Activated naive CD4-positive, alpha-beta T cell treated with anti-CD3 and anti-CD28 coated beads, Interleukin-2, amount 50 U/mL, for 72 hours (primary cell): ENCODE measurements around the gene ZNF235. TPM values are rescaled to one million over a fixed set of nuclear protein-coding genes. Genes with fewer than 3 reads are reported as not detected.
"Not testable (repeated sequence)": the region's sequence is repeated elsewhere in the genome, so short reads cannot be mapped to it uniquely, and the experiment has no call there.

Source experiments
- ATAC-seq, 2 donors: fragments of 150-1000 bp; cut with Tn5 transposase; 2 replicates each; pipeline ENCODE4 v1.10.0; 2021; ENCODE audit warnings: mild to moderate bottlenecking in 2 of 2, moderate library complexity in 2 of 2
- DNase-seq, 2 donors: peaks; one replicate each; pipeline ENCODE4 v3.0.0; 2021 to 2022; ENCODE audit warnings: low spot score in 2 of 2
- H3K27ac Mint-ChIP-seq, 2 donors: one replicate each; pipeline ENCODE4 v1.8.0; 2022; ENCODE audit warnings: mild to moderate bottlenecking in 2 of 2, mixed read lengths in 2 of 2
- H3K36me3 Mint-ChIP-seq, 2 donors: one replicate each; pipeline ENCODE4 v1.8.0; 2022; ENCODE audit warnings: mixed read lengths in 2 of 2
- H3K9me3 Mint-ChIP-seq, 2 donors: one replicate each; pipeline ENCODE4 v1.8.0; 2022; ENCODE audit warnings: mixed read lengths in 2 of 2
- total RNA-seq, 2 donors: library from RNA; stranded (reverse); gene quantifications; one replicate each; pipeline ENCODE4 v1.2.3, GENCODE V29; 2022

Gene ZNF235
- total RNA-seq, 2 donors from 2014 or later: 1.5 to 3.3 TPM

- DNase-seq: no peak
- H3K9me3 Mint-ChIP-seq: peaks cover 47 to 53% of the 10 kb centered on the region in 2 donors
- peaks cover 54 to 59% of the 10 kb centered on the region in 2 donors for H3K36me3 Mint-ChIP-seq
- no peak overlapping the region for H3K27ac Mint-ChIP-seq
- no peak for ATAC-seq
Observed at GRCh38 chr19:44278181-44278690, 26.6 kb downstream of the ZNF235 start.

DNA sequence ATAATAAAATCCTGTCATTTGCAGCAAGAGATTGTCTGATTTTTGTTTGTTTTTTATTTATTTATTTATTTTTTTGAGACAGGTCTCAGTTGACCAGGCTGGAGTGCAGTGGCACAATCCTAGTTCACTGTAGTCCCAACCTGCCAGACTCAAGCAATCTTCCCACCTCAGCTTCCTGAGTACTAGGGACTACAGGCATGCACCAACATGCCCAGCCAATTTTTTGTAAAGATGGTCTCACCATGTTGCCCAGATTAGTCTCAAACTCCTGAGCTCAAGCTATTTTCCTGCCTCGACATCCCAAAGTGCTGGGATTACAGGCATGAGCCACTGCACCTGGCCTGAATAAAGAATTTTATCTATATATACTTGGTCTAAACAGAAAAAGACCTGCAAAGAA lies 27.5 kb downstream of the ZNF235 start:
- Mint-ChIP-seq H3K9me3 (peaks cover 48 to 53% of the 10 kb centered on the region in 2 donors), H3K27ac (no peak overlapping the region), H3K36me3 (peaks cover 54 to 58% of the 10 kb centered on the region in 2 donors)
- ATAC-seq: no peak
- no peak for DNase-seq

DNA sequence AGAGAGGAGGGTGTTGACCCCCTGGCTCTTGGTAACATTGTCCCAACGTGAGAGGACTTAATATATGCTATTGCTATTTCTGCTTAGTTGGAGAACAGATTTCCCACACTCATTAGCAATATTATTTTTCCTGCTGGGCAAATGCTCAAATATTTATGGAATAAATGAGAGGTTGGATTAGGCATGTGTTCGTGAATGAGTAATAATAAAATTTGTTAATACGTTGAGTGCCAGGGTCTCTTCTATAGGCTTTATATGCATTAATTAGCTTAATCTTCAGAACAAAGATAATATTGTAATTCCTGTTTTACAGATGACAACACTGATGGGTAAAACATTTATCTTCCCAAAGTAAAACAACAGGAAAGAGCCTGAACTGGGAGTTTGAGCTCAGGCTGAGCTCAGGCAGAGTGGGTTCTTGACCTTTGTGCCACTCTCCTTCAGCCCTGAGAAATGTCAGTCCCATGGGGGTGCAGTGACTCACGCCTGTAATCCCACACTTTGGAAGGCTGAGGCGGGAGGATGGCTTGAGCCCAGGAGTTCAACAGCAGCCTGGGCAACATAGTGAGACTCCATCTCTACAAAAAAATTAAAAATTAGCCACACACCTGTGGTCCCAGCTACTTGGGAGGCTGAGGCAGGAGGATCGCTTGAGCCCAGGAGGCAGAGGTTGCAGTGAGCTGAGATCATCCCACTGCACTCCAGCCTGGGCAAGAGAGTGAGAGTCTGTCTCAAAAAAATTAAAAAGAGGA lies 44.0 kb downstream of the ZNF235 start:
- peaks cover 50 to 67% of the 10 kb centered on the region in 2 donors for H3K9me3 Mint-ChIP-seq
- peak overlapping the region in 1 of 2 donors; percentile 59 for H3K27ac Mint-ChIP-seq
- H3K36me3 Mint-ChIP-seq: peaks cover 58 to 61% of the 10 kb centered on the region in 2 donors
- DNase-seq (no peak), ATAC-seq (no peak)

- no peak for DNase-seq
- Mint-ChIP-seq H3K9me3 (peaks cover 50 to 70% of the 10 kb centered on the region in 2 donors), H3K27ac (peak overlapping the region in 1 of 2 donors; percentile 59), H3K36me3 (peaks cover 61 to 62% of the 10 kb centered on the region in 2 donors)
- ATAC-seq: peak in 1 of 2 donors; percentile 6
Observed at GRCh38 chr19:44260343-44260681, 44.5 kb downstream of the ZNF235 start.

DNA sequence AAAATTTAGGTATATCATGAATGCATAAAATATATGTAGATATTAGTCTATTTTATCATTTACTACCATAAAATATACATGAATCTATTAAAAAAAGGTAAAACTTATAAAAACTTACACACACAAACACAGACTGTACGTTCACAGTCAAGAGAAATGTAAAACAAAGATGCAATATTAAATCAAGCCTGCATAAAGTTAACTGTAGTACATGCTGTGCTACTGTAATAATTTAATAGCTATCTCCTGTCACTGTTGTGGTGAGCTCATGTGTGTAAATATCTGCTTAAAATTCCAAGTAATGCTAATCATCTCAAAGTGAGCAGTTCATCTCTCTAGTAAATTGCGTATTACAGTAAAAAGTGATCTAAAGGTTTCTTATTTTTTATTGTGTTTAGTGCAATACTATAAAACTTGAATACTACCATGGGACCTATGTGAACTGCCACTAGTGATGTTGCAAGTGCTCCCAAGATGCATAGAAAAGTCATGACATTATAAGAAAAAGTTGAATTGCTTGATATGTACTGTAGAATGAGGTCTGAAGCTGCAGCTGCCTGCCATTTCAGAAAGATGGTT lies 45.9 kb downstream of the ZNF235 start:
- ATAC-seq (no peak), DNase-seq (no peak)
- peaks cover 58 to 73% of the 10 kb centered on the region in 2 donors for H3K9me3 Mint-ChIP-seq
- H3K36me3 Mint-ChIP-seq: peaks cover 69 to 73% of the 10 kb centered on the region in 2 donors
- H3K27ac Mint-ChIP-seq: no peak overlapping the region

GRCh38 chr19:44258136-44258535 lies 46.7 kb downstream of the ZNF235 start:
- H3K27ac Mint-ChIP-seq: no peak overlapping the region
- ATAC-seq: no peak
- no peak for DNase-seq
- H3K9me3 Mint-ChIP-seq: peaks cover 61 to 76% of the 10 kb centered on the region in 2 donors
- H3K36me3 Mint-ChIP-seq: peaks cover 73 to 79% of the 10 kb centered on the region in 2 donors

- peaks cover 76 to 82% of the 10 kb centered on the region in 2 donors for H3K9me3 Mint-ChIP-seq
- ATAC-seq: no peak
- no peak for DNase-seq
- no peak overlapping the region for H3K27ac Mint-ChIP-seq
- H3K36me3 Mint-ChIP-seq: peaks cover 87 to 90% of the 10 kb centered on the region in 2 donors
Observed at GRCh38 chr19:44255705-44256411, 49.0 kb downstream of the ZNF235 start.

GRCh38 chr19:44254496-44254895 lies 50.3 kb downstream of the ZNF235 start:
- Mint-ChIP-seq H3K36me3 (peaks cover 87 to 90% of the 10 kb centered on the region in 2 donors), H3K27ac (no peak overlapping the region), H3K9me3 (peaks cover 79 to 84% of the 10 kb centered on the region in 2 donors)
- ATAC-seq: no peak
- no peak for DNase-seq

DNA sequence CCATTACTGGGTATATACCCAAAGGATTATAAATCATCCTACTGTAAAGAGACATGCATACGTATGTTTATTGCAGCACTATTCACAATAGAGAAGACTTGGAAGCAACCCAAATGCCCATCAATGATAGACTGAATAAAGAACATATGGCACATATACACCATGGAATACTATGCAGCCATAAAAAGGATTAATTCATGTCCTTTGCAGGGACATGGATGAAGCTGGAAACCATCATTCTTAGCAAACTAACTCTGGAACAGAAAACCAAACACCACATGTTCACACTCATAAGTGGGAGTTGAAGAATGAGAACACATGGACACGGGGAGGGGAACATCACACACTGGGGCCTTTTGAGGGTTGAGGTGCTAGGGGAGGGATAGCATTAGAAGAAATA lies 51.4 kb downstream of the ZNF235 start:
- DNase-seq, H3K27ac Mint-ChIP-seq, ATAC-seq: not testable (repeated sequence)
- Mint-ChIP-seq H3K36me3 (peaks cover 92% of the 10 kb centered on the region in 2 donors), H3K9me3 (peaks cover 75 to 82% of the 10 kb centered on the region in 2 donors)

DNA sequence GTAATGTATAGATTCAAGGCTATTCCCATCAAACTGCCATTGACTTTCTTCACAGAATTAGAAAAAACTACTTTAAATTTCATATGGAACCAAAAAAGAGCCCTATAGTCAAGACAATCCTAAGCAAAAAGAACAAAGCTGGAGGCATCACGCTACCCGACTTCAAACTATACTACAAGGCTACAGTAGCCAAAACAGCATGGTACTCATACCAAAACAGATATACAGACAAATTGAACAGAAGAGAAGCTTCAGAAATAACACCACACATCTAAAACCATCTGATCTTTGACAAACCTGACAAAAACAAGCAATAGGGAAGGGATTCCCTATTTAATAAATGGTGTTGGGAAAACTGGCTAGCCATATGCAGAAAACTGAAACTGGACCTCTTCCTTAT lies 52.5 kb downstream of the ZNF235 start:
- ATAC-seq, DNase-seq, H3K27ac Mint-ChIP-seq: not testable (repeated sequence)
- Mint-ChIP-seq H3K36me3 (peaks cover 91 to 93% of the 10 kb centered on the region in 2 donors), H3K9me3 (peaks cover 65 to 72% of the 10 kb centered on the region in 2 donors)

DNA sequence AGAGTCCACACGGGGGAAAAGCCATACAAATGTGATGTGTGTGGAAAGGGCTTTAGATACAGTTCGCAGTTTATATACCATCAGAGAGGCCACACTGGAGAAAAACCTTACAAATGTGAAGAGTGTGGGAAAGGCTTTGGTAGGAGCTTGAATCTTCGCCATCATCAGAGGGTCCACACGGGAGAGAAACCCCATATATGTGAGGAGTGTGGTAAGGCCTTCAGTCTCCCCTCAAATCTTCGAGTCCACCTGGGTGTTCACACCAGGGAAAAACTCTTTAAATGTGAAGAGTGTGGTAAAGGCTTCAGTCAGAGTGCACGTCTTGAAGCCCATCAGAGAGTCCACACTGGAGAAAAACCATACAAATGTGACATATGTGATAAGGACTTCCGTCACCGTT lies 68.4 kb downstream of the ZNF235 start:
- Mint-ChIP-seq H3K9me3 (peaks cover 47 to 57% of the 10 kb centered on the region in 2 donors), H3K27ac (no peak overlapping the region), H3K36me3 (peaks cover 67 to 73% of the 10 kb centered on the region in 2 donors)
- ATAC-seq (no peak), DNase-seq (no peak)

Other genes with a start within 250 kb of the ZNF235 start
- 1 to 10 TPM; 2.3 to 2.4 TPM for gene ZNF284, start 232.9 kb downstream of the ZNF235 start, total RNA-seq
- 10 to 100 TPM; 14.8 to 22.4 TPM for gene ZNF224, start 210.7 kb downstream of the ZNF235 start, total RNA-seq
- 1 to 10 TPM in 1 of 2 donors, under 1 TPM in 1; 0.96 to 2.7 TPM for gene ZNF225, start 191.6 kb downstream of the ZNF235 start, total RNA-seq
- gene ZNF234, start 163.5 kb downstream of the ZNF235 start, total RNA-seq: 10 to 100 TPM in 1 of 2 donors, 1 to 10 TPM in 1; 9.3 to 10.8 TPM
- 10 to 100 TPM; 12.2 to 14.6 TPM for gene ZNF226, start 139.9 kb downstream of the ZNF235 start, total RNA-seq
- gene ZNF227, start 92.5 kb downstream of the ZNF235 start, total RNA-seq: 10 to 100 TPM; 20.2 TPM
- under 1 TPM in 1 of 2 donors, not detected in 1; 0.52 TPM for gene ZNF233, start 45.1 kb downstream of the ZNF235 start, total RNA-seq
- not detected for gene ZNF112, start 51.7 kb upstream of the ZNF235 start, total RNA-seq
- gene ZNF285, start 96.6 kb upstream of the ZNF235 start, total RNA-seq: 1 to 10 TPM; 2.0 to 2.4 TPM
- gene ZNF229, start 143.4 kb upstream of the ZNF235 start, total RNA-seq: 1 to 10 TPM in 1 of 2 donors, under 1 TPM in 1; 0.09 to 1.2 TPM
- 1 to 10 TPM; 8.2 to 9.6 TPM for gene ZNF180, start 195.5 kb upstream of the ZNF235 start, total RNA-seq
- gene CEACAM20, start 224.7 kb upstream of the ZNF235 start, total RNA-seq: not detected